Measurements from ENCODE around the gene RWDD2A. TPM values are rescaled to one million over a fixed set of nuclear protein-coding genes. Genes with fewer than 3 reads are reported as not detected.

RWDD2A gene
- 3.0 and 3.8 TPM in 2 replicates for total RNA-seq

DNA sequence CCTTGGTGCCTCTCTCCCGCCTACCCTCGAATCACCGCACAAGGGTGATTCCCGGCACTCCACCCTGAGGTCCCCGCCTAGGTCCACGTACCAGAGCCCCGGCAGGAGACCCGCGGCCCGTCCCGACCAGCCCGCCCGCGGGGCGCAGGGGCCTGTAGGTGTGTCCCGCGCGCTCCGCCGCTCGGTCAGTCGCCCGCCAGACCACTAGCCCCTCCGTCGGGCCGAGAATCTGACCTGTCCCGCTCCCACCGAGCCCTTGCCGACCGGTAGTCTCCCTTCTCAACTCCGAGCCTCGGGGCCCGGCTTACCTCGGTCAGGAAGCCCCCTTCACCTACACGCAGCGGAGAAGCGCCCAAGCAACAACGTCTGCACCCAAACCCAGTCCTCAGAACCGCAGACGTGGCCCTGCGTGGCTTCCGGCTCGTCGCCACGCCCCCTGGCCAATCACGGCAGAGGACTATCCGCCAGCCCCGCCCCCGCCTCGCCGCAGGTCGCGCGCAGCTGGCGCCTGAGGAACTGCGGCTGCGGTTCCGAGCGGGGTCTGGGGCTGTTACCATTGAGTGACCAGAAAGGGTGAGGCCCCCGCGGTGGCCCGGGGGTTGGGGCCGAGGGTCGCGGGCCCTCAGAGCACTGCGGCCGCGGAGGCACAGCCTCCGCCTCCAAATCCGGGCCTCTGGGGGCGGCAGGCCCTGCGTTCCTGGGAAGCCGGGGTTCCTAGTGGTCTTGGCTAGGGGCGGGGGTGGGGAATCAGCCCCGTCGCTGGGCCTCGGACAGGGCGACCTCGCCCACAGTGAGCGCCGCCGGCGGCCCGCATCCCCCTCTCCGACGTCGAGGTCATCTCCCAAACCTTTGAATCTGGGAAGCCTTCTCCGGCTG is at the start of gene RWDD2A, which contains the start of gene PGM3:
Gene RWDD2A, plus strand, starts transcription at position 487 of the 876 bp plus-strand sequence. CDS start 1,095 bp downstream, outside the sequence.
Gene PGM3, minus strand, starts transcription at position 395 of the 876 bp plus-strand sequence. CDS start 2,253 bp downstream, outside the sequence.

Other genes starting within 250 kb of the RWDD2A start
- 3.6 and 4.4 TPM in 2 replicates for gene UBE3D, start 127.5 kb upstream of the RWDD2A start, total RNA-seq
- gene DOP1A, start 125.7 kb upstream of the RWDD2A start, total RNA-seq, result 18.3 and 22.8 TPM in 2 replicates
- gene PGM3, start 92 bp upstream of the RWDD2A start, total RNA-seq, result 84.5 and 91.1 TPM in 2 replicates
- gene ME1, start 237.7 kb downstream of the RWDD2A start, total RNA-seq, result 9.1 and 15.1 TPM in 2 replicates

Data from bronchial smooth muscle cell (primary cell).